AG08395 (cell line): Measurements from ENCODE around the gene ANO5.
"Not testable (repeated sequence)": the region's sequence is repeated elsewhere in the genome, so short reads cannot be mapped to it uniquely, and the experiment has no call there.

Experiments used
- DNase-seq: peaks from one replicate; pipeline ENCODE4 v3.0.0; 2012; ENCODE audit warnings: mixed read lengths, low spot score

ANO5 gene

DNA sequence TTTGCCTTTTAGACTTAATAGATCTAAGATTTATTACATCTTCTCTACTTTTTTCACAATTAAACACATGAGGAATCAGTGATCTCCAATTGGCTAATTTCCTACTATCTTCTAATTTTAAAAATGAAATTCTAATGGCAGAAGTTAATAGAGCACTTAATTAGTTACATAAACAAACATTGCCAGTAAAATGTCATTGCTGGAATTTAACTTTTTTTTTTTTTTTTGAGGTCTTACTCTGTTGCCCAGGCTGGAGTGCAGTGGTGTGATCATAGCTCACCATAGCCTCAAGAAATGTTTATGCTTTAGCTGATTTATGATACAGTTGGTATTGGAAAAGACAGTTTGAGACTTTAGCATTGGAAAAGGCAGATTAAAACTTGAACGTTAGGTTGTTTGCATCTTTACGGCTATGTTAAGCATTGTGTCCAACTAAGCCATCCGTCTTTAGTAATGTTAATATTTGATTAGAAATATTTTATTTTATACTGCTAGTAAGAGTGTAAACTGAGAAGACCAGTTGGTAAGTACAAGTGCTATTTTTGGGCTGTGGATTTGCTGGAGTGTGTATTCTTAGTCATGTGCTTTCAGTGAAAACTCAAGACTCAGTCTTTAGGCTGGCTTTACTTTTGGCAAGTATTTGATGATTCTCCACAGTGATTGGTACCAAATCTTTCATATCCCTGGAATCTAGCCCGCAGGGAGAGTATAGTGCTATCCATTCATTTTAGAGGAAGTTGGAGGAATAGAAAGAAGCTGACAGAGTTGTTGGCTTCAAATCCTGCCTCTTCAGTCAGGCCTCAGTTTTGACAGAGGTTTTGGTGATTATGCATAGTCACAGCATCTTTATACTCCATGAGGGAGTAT lies 4.5 kb downstream of the ANO5 start:
- DNase-seq = no peak

- DNase-seq = no peak
Measured at GRCh38 chr11:22199243-22199642, 6.4 kb downstream of the ANO5 start.

DNA sequence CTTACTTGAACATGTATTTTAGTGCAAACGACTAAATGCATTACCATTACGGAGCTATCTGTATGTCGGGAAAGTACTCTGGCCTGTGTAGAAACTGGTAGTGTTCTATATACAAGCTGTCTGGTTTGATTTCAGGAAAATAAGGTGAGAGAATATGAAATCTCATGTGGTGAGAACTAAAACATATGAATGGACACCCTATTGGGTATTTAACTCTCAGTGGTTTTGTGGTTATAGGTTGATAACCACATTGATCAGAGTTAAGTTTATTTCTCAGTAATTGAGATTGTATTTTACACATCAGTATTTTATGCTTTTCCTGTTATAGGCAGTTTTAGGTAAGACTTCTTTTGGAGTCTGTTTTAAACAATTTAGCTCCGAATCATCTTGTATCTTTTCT lies 10.4 kb downstream of the ANO5 start:
- no peak for DNase-seq

- no peak for DNase-seq
Measured at GRCh38 chr11:22207162-22207561, 14.3 kb downstream of the ANO5 start.

DNA sequence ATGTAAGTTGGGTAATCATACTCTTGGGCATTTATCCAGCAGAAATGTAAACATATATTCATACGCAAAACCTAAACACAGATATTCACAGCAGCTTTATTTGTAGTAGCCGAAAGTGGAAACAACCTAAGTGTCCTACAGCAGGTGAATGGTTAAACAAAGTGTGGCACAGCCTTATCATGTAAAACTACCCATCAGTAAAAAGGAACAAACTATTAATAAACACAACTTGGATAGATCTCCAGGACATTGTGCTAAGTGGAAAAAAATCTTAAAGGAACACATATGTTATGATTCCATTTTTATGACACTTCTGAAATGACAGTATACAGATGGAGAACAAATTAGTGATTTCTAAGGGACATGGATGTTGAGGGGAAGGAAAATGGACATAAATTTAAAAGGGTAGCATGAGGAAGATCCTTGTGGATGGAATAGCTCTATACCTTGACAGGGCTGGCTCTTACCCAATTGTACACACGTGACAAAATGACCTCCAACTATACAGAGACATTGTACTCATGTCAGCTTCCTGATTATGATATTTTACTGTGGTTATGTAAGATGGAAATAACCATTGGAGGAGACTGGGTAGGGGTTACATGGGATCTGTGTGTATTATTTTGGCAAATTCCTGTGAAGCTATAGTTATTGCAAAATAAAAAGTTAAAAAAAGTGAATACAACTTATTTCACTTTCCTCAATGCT lies 15.4 kb downstream of the ANO5 start:
- no peak for DNase-seq

GRCh38 chr11:22216940-22217339 lies 24.1 kb downstream of the ANO5 start:
- DNase-seq = no peak

DNA sequence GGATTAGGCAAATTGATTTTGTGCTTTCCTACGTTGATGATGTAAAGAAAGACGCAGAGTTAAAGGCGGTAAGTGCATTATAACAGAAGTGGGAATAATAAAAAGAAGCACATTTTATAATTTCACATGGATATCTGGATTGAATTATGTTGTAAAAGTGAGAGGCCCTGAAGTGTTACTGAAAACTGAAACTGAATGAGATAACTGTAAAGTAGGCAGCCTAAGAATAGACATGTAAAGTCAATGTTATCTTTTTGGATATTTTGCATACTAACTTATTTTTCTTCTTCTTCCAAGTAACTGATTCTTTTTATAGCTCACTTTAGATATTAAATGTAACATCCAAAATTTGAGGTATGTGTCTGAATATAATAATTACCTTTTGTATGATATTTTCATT lies 28.3 kb downstream of the ANO5 start:
- DNase-seq = no peak

GRCh38 chr11:22225190-22225589 lies 32.3 kb downstream of the ANO5 start:
- DNase-seq = no peak

DNA sequence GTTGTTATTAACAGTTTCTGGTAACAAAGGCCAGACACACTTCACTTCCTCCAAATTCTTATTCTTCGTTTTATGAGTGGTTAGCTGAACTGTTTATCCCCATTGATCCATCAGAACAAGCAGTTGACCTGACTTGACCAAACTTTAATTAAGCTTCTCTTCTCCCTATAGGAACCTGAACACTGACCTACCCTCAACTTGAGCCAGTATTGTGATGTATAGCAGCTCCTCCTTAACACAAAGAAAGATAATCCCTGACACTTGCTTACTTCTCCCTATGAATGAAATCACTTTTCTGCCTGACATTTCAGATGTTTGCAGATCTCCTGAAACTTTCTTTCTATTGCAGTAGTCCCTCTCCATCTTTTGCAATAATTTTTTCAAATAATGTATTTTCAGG lies 41.9 kb downstream of the ANO5 start:
- no peak for DNase-seq

DNA sequence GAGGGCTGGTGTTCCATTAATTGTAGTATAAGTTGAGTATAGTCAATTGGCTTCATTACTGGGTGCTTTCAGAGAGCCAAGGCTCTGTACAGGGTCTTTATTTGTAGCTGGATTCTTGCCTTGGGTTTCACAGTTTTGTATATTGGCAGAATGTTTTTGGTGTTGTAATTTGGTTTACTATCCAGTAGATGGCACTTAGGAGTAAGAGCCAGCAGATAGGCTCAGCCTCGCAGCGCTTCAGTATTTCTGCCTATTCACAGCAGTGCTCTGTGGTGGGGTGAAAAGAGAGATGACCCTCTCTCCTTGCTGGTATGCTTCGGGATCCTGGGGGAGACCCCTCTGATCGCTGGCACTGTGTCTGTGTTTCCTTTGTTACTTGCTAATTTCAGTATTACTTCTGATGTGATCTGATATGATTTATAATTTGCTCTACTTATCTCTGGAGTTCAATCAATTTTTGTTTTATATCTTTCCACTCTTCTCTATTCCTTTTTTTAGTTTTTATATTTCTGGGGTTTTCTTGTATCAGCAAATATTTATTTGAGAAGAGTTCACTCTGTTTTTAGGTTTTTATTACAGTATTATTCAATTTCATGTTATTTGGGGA lies 52.2 kb downstream of the ANO5 start:
- DNase-seq = peak; percentile 27

DNA sequence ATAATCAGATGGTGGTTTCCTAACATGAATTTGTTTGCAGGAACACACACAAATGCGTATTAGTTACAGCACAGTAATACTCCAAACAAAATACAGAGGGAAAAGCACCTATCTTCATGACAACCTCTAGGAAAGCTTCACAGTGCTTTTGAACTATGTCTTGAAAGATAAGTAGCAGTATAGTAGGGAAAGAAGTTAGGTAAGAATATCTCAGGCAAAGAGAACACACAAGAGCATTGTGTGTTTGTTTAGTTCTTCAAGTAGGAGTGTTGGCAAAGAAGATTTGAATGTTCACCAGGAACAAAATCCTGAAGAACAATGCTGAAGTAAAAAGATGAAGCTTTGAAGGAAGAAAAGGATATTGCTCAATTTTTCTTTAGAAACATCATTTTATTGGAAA lies 54.1 kb downstream of the ANO5 start:
- no peak for DNase-seq

GRCh38 chr11:22249871-22250270 lies 57.0 kb downstream of the ANO5 start:
- DNase-seq = no peak

GRCh38 chr11:22256876-22257275 lies 64.0 kb downstream of the ANO5 start:
- DNase-seq = no peak

- no peak for DNase-seq
Measured at GRCh38 chr11:22263613-22264012, 70.7 kb downstream of the ANO5 start.

DNA sequence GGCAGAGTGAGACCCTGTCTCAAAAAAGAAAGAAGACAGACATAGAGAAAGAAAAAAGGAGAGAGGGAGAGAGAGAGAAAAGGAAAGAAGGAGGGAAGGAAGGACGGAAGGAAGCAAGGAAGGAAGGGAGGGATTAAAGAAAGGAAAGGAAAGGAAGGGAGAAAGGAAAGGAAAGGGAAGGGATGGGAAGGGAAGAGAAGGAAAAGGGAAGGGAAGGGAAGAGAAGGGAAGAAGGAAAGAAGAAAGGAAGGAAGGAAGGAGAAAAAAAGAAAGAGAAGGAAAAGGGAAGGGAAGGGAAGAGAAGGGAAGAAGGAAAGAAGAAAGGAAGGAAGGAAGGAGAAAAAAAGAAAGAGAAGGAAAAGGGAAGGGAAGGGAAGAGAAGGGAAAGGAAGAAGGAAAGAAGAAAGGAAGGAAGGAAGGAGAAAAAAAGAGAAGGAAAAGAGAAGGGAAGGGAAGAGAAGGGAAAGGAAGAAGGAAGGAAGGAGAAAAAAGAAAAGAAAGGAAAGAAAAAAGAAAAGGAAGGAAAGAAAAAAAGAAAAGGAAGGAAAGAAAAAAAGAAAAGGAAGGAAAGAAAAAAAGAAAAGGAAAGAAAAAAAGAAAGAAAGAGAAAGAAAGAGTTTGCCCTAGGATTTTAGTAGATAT lies 76.2 kb downstream of the ANO5 start:
- DNase-seq = not testable (repeated sequence)

GRCh38 chr11:22273781-22274180 lies 80.9 kb downstream of the ANO5 start:
- no peak for DNase-seq

GRCh38 chr11:22275600-22275999 lies 82.7 kb downstream of the ANO5 start:
- DNase-seq = no peak

DNA sequence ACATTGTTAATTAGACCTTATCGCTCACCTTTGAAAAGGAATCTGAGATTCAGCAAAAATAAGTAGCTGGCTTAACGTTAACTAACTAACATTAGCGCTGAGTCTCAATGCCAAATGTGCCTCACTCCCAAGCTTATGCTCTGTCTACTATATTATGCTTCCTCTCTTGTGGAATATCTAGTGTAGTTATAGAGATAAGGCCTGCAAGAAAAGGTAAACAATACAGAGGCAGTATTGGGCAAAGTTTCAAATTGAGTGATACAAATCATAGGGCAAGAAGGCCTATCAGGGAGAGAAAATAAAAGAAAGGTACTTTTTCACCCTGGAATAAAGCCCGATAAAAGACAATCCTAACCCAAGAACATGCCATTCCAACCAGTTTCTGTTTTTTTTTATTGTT lies 83.7 kb downstream of the ANO5 start:
- DNase-seq = no peak

DNA sequence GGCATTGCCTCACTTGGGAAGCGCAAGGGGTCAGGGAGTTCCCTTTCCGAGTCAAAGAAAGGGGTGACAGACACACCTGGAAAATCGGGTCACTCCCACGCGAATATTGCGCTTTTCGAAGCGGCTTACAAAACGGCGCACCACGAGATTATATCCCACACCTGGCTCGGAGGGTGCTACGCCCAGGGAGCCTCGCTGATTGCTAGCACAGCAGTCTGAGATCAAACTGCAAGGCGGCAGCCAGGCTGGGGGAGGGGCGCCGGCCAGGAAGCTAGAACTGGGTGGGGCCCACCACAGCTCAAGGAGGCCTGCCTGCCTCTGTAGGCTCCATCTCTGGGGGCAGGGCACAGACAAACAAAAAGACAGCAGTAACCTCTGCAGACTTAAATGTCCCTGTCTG lies 92.1 kb downstream of the ANO5 start:
- DNase-seq = not testable (repeated sequence)

GRCh38 chr11:22302368-22302767 lies 109.5 kb downstream of the ANO5 start:
- no peak for DNase-seq

- DNase-seq = peak; percentile 21
Measured at GRCh38 chr11:22304337-22304961, 111.6 kb downstream of the ANO5 start.

GRCh38 chr11:22317656-22318055 lies 124.8 kb downstream of the ANO5 start:
- DNase-seq = no peak
